ENCODE data around the gene USP43. TPM values are rescaled to one million over a fixed set of nuclear protein-coding genes. Genes with fewer than 3 reads are reported as not detected.
"Not testable (repeated sequence)": the region's sequence is repeated elsewhere in the genome, so short reads cannot be mapped to it uniquely, and the experiment has no call there.

Gene USP43
- total and polyA plus RNA-seq, 11 donors = 0.01 to 0.41 (median 0.14) TPM; not detected in 7

DNA sequence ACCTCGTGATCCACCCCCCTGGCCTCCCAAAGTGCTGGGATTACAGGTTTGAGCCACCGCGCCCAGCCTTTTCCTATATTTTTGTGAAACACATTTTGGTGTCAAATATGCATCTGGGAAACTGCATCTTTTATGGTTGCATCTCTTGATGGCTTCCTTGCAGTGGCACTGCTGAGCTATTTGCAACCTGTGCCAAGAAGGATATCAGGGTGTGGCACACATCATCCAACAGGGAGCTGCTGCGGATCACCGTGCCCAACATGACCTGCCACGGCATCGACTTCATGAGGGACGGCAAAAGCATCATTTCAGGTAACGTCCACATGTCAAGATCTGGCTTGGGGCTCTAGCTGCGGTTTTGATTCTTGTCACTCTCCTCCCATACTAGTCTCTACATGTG lies 16.8 kb upstream of the USP43 start:
- no peak overlapping the region for H3K27ac ChIP-seq
- no peak for DNase-seq
- H3K9me3 ChIP-seq = peaks cover 0 to 24% (median 14%) of the 10 kb centered on the region in 12 donors
- no peak for TF ChIP-seq POLR2A (IDR thresholded peaks at IDR 0.05)
- TF ChIP-seq, protein P1, sequence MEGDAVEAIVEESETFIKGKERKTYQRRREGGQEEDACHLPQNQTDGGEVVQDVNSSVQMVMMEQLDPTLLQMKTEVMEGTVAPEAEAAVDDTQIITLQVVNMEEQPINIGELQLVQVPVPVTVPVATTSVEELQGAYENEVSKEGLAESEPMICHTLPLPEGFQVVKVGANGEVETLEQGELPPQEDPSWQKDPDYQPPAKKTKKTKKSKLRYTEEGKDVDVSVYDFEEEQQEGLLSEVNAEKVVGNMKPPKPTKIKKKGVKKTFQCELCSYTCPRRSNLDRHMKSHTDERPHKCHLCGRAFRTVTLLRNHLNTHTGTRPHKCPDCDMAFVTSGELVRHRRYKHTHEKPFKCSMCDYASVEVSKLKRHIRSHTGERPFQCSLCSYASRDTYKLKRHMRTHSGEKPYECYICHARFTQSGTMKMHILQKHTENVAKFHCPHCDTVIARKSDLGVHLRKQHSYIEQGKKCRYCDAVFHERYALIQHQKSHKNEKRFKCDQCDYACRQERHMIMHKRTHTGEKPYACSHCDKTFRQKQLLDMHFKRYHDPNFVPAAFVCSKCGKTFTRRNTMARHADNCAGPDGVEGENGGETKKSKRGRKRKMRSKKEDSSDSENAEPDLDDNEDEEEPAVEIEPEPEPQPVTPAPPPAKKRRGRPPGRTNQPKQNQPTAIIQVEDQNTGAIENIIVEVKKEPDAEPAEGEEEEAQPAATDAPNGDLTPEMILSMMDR (IDR thresholded peaks at IDR 0.05) = no peak
- intact Hi-C loops (cut with DNase I) = no loop called here
- no peak for ATAC-seq
- no peaks in the 10 kb centered on the region for H3K27me3 ChIP-seq
- H3K4me1 ChIP-seq = no peaks in the 10 kb centered on the region
- 82 to 84% (median 84%) methylated on average over 10 of the region's 10 CpGs for WGBS, 4 donors
- no peaks in the 10 kb centered on the region for H3K36me3 ChIP-seq
- H3K4me3 ChIP-seq = no peak overlapping the region

DNA sequence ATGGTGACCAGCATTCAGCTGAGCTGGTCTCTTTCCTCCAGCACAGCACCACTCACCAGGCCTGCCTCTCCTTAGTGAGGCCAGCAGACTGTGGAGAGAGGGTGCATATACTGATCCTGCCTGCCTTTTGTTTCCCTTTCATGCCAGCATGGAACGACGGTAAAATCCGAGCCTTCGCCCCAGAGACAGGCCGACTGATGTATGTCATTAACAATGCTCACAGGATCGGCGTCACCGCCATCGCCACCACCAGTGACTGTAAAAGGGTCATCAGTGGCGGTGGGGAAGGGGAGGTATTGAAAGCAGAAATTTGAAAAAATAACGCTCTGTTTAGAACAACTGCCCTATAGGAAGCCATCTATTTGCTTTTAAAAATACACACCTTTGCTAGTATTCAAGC lies 12.6 kb upstream of the USP43 start:
- ATAC-seq (no peak), DNase-seq (no peak)
- no peaks in the 10 kb centered on the region for H3K4me1 ChIP-seq
- no peak overlapping the region for H3K4me3 ChIP-seq
- intact Hi-C loops (cut with DNase I) = no loop called here
- 91 to 95% (median 94%) methylated on average over 11 of the region's 11 CpGs for WGBS, 4 donors
- no peaks in the 10 kb centered on the region for H3K36me3 ChIP-seq
- peaks cover 0 to 7% (median 0%) of the 10 kb centered on the region in 9 donors for H3K27me3 ChIP-seq
- no peak for TF ChIP-seq POLR2A (IDR thresholded peaks at IDR 0.05)
- TF ChIP-seq, protein P1 (IDR thresholded peaks at IDR 0.05) = no peak
- H3K9me3 ChIP-seq = no peaks in the 10 kb centered on the region
- no peak overlapping the region for H3K27ac ChIP-seq

DNA sequence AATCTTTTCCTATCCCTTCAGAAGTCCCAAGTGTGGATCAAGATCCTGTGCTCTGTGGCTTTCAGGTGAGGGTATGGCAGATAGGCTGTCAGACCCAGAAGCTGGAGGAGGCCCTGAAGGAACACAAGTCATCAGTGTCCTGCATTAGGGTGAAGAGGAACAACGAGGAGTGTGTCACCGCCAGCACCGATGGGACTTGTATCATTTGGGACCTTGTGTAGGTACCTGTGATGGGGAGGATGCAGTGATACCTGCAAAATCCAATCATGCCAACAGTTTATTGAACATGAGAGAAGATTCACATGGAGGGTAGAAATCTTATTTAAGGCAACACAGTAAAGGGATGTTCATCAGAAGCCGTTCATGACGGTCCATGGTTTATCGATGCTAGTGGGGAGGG lies 10.0 kb upstream of the USP43 start:
- no peak for DNase-seq
- TF ChIP-seq, protein P1 (IDR thresholded peaks at IDR 0.05) = no peak
- TF ChIP-seq POLR2A (IDR thresholded peaks at IDR 0.05) = no peak
- Histone ChIP-seq H3K4me3 (no peak overlapping the region), H3K36me3 (no peaks in the 10 kb centered on the region), H3K27ac (no peak overlapping the region), H3K27me3 (peaks cover 0 to 7% (median 0%) of the 10 kb centered on the region in 9 donors), H3K9me3 (no peaks in the 10 kb centered on the region), H3K4me1 (no peaks in the 10 kb centered on the region)
- intact Hi-C loops (cut with DNase I) = no loop called here
- no peak for ATAC-seq
- WGBS, 4 donors = 83 to 98% (median 90%) methylated on average over 6 of the region's 6 CpGs

DNA sequence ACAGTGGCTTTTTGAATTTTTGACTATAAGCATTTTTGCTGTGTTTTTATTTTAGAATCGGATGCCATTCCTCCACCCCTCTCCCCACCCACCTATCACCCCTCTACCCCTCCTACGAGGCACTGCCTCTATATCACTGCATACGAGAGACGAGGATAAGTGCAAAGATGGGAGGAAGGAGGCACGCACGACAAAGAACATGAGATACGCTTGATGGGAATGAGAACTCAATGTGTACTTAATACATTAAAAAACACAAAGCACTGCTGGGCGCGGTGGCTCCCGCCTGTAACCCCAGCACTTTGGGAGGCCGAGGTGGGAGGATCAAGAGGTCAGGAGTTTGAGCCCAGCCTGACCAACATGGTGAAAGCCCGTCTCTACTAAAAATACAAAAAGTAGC lies 8.8 kb upstream of the USP43 start:
- Histone ChIP-seq H3K27me3 (peaks cover 0 to 13% (median 0%) of the 10 kb centered on the region in 9 donors), H3K36me3 (no peaks in the 10 kb centered on the region), H3K4me1 (no peaks in the 10 kb centered on the region), H3K4me3 (no peak overlapping the region), H3K9me3 (no peaks in the 10 kb centered on the region), H3K27ac (no peak overlapping the region)
- ATAC-seq = no peak
- DNase-seq = no peak
- intact Hi-C loops (cut with DNase I) = no loop called here
- TF ChIP-seq, protein P1 (IDR thresholded peaks at IDR 0.05) = no peak
- 75 to 86% (median 85%) methylated on average over 12 of the region's 12 CpGs for WGBS, 4 donors

DNA sequence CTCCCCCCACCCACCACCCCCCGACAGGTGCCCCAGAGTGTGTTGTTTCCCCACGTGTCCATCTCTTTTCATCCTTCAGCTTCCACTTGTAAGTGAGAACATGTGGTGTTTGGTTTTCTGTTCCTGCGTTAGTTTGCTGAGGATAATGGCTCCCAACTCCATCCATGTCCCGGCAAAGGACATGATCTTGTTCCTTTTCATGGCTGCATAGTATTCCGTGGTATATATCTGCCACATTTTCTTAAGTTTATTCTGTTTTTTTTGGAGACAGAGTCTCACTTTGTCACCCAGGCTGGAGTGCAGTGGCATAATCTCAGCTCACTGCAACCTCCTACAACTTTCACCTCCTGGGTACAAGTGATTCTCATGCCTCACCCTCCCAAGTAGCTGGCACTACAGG lies 4.9 kb upstream of the USP43 start:
- Histone ChIP-seq H3K4me1 (peaks cover 0 to 10% (median 2%) of the 10 kb centered on the region in 12 donors), H3K27me3 (peaks cover 0 to 35% (median 14%) of the 10 kb centered on the region in 9 donors)
- ATAC-seq, H3K27ac ChIP-seq, DNase-seq, H3K36me3 ChIP-seq, H3K9me3 ChIP-seq, H3K4me3 ChIP-seq: not testable (repeated sequence)
- WGBS, 4 donors = 80 to 90% (median 87%) methylated on average over 5 of the region's 5 CpGs
- intact Hi-C loops (cut with DNase I) = loop anchor here in 1 of 10 donors (10.0 kb wide), 1 partner anchor 64 kb away; no protein-coding TSS in a partner anchor
